ENCODE data around the gene MRPS18B.

MRPS18B gene

DNA sequence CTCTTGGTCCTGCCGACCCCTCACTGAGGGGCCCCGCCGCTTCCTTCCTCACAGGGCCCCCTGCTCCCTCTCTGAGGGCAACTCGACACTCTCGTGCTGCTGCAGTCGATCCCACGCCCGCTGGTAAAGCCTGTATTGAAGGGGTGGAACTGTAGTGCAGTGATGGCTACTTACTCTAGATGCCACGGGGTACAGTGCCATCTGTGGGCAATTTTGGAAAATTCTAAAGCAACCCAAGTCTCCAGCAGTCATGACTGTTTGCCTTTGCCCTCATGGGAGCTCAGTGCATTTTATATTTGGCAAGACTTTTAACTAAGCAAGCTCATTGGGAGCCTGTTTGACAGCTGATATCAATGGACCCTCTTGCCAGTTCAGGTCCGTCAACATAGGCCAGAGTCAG, 22.8 kb downstream of the MRPS18B start:
- TF ChIP-seq, protein P1, sequence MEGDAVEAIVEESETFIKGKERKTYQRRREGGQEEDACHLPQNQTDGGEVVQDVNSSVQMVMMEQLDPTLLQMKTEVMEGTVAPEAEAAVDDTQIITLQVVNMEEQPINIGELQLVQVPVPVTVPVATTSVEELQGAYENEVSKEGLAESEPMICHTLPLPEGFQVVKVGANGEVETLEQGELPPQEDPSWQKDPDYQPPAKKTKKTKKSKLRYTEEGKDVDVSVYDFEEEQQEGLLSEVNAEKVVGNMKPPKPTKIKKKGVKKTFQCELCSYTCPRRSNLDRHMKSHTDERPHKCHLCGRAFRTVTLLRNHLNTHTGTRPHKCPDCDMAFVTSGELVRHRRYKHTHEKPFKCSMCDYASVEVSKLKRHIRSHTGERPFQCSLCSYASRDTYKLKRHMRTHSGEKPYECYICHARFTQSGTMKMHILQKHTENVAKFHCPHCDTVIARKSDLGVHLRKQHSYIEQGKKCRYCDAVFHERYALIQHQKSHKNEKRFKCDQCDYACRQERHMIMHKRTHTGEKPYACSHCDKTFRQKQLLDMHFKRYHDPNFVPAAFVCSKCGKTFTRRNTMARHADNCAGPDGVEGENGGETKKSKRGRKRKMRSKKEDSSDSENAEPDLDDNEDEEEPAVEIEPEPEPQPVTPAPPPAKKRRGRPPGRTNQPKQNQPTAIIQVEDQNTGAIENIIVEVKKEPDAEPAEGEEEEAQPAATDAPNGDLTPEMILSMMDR (IDR thresholded peaks at IDR 0.05; ENCODE audit: low read length, missing control alignments): no peak
- DNase-seq (ENCODE audit: low read depth): no peak
- no peak overlapping the region for H3K4me3 ChIP-seq (replicated peaks; ENCODE audit: low read depth, low read length)

DNA sequence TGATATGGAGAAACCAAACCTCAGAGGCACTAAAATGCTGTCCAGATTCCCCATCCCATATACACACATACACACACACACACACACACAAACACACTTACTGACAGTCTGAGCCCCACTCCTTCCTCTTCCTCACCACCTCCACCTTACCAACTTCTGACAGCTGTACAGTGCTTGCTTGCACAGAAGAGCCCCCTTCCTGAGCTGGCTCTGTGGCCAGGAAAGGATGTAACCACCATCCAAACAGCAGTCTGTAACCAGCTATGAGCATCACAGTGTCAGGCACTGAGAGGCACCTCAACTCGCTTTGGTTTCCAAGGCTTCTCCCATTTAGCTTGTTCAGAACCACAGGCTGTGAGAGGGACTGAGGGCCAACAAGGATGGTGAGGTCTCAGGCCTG, 23.4 kb downstream of the MRPS18B start:
- no peak overlapping the region for H3K4me3 ChIP-seq (replicated peaks; ENCODE audit: low read depth, low read length)

DNA sequence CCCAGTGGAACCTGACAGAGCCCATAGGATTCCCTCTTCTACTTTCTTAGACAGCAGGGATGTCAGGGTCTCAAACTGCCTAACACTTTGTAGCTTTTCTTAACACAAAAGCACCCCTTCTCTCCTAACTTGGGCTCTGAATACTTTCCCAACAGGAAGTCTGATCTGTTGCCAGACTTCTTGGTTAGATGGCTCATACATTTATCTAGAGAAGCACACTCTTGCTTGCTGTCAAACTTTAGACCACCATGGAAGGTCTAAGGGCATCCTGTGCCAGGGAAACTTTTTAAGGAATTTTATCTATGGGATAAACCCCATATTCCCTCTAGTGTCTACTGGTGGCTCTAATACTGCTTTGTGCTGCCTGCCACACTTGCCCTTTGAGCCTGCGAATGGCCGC, 26.0 kb downstream of the MRPS18B start:
- peak; percentile 39 for DNase-seq (ENCODE audit: low read depth)
- no peak overlapping the region for H3K4me3 ChIP-seq (replicated peaks; ENCODE audit: low read depth, low read length)
- TF ChIP-seq, protein P1 (IDR thresholded peaks at IDR 0.05; ENCODE audit: low read length, missing control alignments): no peak

More for the DNA sequence above, 23.4 kb downstream of the MRPS18B start:
- TF ChIP-seq, protein P1 (IDR thresholded peaks at IDR 0.05; ENCODE audit: low read length, missing control alignments): no peak
- DNase-seq (ENCODE audit: low read depth): no peak

DNA sequence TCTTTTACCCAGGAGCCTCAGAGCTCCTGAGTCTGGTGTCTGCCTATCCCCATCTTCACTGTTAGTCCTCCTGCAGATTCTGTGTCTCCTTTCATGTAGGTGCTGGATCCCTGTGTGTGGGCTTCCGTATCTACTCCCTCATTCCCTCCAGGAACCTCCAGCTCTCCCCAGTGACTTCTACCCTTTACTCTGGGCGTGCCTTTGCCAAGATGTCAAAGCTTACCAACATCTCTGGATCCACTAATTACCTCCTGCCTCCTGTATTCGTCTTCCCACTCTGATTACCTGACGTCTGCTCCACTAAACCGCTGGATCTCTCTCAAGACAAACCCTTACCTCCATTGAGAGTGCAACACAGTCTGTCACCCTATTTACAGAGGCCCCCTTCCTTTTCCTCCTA, 27.1 kb downstream of the MRPS18B start:
- no peak for DNase-seq (ENCODE audit: low read depth)
- H3K4me3 ChIP-seq (replicated peaks; ENCODE audit: low read depth, low read length): no peak overlapping the region
- TF ChIP-seq, protein P1 (IDR thresholded peaks at IDR 0.05; ENCODE audit: low read length, missing control alignments): no peak

DNA sequence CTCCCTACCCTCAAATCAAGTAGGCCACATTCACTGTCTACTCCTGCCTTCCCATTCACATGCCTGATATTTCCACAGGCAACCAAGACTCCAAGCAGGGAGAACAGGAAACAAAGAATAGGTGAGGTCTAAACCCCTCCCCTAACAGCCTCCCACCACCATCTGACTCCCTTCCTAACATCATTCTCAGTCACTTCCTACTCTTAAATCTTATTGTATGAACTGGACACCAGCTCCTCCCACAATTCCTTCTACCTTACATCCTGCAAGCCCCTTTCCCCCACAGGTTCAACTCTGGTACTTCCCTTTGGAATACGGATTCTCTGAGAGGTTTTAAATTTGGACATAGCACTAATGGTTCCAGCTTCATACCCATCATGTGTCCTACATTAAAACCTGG, 28.3 kb downstream of the MRPS18B start:
- no peak for DNase-seq (ENCODE audit: low read depth)
- no peak overlapping the region for H3K4me3 ChIP-seq (replicated peaks; ENCODE audit: low read depth, low read length)
- TF ChIP-seq, protein P1 (IDR thresholded peaks at IDR 0.05; ENCODE audit: low read length, missing control alignments): no peak

DNA sequence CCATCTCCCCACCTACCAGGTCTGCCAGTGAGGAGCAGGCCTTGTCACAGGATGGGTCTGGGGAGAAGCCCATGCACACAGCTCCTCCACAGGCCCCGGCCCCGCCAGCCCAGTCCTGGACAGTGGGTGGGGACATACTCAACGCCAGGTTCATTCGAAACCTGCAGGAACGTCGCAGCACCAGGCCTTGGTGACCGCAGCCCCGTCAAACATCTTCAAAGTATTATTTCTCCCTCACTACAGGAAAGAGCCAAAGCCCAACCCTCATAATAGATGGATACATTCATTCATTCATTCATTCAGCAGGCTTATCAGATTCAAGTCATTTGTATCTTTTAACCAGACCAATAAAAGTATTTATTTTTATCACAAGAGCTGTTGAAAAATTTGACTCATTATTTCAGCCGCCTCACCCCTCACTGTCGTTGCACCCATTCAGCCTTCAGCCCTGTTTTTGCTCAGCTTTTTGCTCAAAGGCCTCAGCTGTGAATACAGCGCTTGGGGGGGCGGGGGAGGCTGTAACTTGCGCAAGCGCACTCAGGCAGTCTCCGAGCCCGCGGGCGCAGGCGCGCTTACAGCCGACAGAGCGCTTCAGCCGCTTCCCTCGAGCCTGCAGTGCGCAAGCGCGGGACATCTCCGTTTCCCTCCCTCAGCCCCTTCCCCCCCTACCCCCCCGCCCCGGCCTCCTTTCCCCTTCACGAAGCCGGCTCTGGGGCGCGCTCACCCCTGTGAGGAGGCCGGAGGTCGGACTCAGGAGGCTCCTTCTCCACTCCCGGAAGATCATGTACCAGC, 29.0 kb downstream of the MRPS18B start, which contains the start of gene C6orf136:
Gene C6orf136 (plus strand): TSS at position 684 of the 792 bp plus-strand sequence. CDS start 99 bp downstream, at position 783.
- peak; percentile 94 for DNase-seq (ENCODE audit: low read depth)
- TF ChIP-seq, protein P1 (IDR thresholded peaks at IDR 0.05; ENCODE audit: low read length, missing control alignments): no peak
- peak within 1 kb of the TSS; percentile 85 for H3K4me3 ChIP-seq (replicated peaks; ENCODE audit: low read depth, low read length)

Data from fibroblast of pulmonary artery (primary cell).